WI38 (cell line): ENCODE measurements around the gene SLC39A11.

Experiments
- H3K4me3 ChIP-seq: 2 replicates; pipeline ENCODE4 v1.5.1; 2011; ENCODE audit warnings: low read depth, mild to moderate bottlenecking, control low read depth, low read length
- CTCF ChIP-seq: IDR thresholded peaks from 2 replicates; pipeline ENCODE4 v1.5.1; 2012; ENCODE audit warnings: low read depth, mild to moderate bottlenecking, control low read depth, low read length

Gene SLC39A11

GRCh38 chr17:72822358-72823023 lies 270.0 kb downstream of the SLC39A11 start:
- no peak overlapping the region for H3K4me3 ChIP-seq
- no peak for TF ChIP-seq CTCF

- TF ChIP-seq CTCF: no peak
- H3K4me3 ChIP-seq: no peak overlapping the region
Observed at GRCh38 chr17:72816406-72816805, 276.1 kb downstream of the SLC39A11 start.

DNA sequence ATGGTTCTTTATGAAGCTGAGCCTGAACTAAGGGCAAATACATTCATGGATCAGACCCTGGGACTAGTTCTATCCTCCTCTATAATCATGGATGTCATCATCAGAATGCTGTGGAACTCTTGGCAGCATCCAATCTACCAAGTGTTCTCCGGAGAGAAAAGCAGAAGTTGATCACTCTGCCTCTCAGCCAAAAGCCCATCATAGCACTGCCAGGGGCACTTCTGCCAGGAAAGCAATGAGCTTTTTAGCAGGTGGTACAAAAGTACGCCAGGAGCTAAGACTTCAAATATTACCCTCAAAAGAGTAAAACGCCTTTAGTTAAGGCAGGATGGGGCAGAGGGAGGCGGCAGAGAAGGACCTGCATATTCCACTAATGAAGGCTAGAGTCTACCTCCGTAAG lies 279.0 kb downstream of the SLC39A11 start:
- H3K4me3 ChIP-seq: no peak overlapping the region
- no peak for TF ChIP-seq CTCF

DNA sequence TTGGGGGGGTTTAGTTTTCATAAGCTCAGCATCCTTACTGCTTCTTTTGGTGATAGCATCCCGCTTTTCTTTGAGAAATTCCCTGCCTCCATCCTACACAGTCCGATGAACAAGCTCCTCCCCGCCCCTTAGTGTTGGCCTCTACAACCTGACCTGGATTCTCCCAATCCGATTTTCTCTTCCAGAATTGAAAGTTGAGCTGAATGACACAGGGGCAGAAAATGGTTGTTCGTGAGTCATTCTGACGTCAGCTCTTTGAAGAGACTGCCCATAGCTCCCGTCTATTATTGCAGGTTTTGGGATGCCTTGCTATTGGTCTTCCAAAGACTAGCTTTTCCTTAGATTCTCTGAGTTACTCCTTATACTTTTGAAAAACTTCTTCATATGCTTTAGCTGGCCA lies 279.7 kb downstream of the SLC39A11 start:
- no peak for TF ChIP-seq CTCF

DNA sequence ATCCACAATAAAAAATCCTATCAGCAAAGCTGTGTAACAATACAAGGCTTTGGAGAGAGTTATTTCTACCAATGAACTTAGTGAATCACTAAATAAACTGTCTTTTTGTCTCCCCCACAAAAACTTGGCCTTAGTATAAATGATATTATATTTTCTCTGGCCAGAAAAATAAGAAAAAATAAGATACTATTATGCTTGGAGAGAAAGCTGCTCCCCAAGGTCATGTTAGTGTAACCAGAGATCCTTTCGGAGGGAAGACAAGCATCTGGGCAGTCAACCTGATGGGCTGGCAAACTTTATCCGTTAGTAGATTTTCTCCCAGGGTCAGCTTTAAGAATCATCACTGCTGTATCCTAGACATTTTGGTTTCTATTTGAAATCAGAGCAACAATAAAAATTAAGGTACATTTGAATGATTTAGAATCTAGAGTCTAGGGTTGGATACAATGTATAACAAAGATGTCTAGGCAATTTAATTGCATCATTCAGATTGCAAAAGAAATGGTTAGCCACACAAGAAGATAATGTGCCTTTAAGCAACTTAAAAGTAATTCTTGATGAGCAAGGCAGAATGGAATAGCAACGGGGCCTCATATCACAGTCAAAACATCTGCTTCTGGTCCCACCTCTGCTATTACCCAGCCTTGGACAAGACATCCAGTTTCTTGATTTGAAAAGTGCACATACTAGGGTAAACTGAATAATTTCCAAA lies 280.4 kb downstream of the SLC39A11 start:
- no peak overlapping the region for H3K4me3 ChIP-seq
- no peak for TF ChIP-seq CTCF

More for the DNA sequence above, 279.7 kb downstream of the SLC39A11 start:
- no peak overlapping the region for H3K4me3 ChIP-seq

DNA sequence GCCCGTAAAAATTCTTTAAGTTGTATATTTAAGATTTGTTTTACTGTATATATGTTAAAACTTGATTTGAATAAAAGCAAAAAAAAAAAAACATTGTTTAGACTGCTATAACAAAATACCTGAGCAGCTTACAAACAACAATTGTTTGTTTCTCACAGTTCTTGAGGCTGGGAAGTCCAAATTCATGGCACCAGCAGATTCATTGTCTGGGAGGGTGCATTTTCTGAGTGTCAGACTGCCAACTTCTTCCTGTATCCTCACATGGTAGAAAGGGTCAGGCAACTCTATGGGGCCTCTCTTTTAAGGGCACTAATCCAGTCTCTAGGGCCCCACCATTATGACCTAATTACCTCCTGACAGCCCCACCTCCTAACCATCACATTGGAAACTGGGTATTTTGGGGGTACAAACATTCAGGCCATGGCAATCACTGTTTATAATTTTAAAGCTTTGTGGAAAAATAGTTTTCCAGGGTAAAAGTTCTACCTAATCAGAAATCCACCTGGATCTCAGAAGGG lies 281.4 kb downstream of the SLC39A11 start:
- no peak for TF ChIP-seq CTCF
- H3K4me3 ChIP-seq: no peak overlapping the region

DNA sequence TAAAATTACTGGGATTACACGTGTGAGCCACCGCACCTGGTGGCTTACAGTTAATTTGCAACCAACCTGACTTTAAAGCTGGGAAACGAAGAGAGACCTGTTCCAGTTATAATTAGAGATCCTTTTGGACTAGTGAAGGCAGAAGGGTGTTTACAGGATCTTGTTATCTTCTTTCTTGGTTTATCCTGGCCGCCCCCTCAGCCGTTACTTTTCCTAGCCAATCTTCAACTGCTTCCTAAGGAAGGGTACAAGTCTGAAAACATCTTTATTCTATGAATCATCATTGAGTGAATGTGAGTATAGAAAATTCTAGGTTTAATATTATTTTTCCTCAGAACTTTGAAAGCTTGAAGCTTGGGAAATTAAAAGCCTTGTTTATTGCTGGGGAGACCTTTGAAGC lies 286.5 kb downstream of the SLC39A11 start:
- no peak overlapping the region for H3K4me3 ChIP-seq
- no peak for TF ChIP-seq CTCF
